GM23338 (cell line): ENCODE measurements around the gene MS4A12. TPM values are rescaled to one million over a fixed set of nuclear protein-coding genes. Genes with fewer than 3 reads are reported as not detected.

Experiments
- ATAC-seq: fragments of 200-7000 bp; cut with Tn5 transposase; 3 replicates; pipeline ENCODE4 v1.9.1; 2020
- DNase-seq: peaks from one replicate; pipeline ENCODE4 v3.0.0-alpha.2; 2015; ENCODE audit warnings: low spot score
- H2AFZ ChIP-seq: fragments of 200-600 bp; sonication (generic); 2 replicates; pipeline ENCODE4 v1.8.0; 2016; ENCODE audit warnings: antibody characterized with exemption, mild to moderate bottlenecking, moderate library complexity
- H3F3A ChIP-seq: fragments of 200-600 bp; sonication (generic); replicated peaks from 2 replicates; pipeline ENCODE4 v1.8.0; 2017; ENCODE audit warnings: antibody characterized with exemption, mixed run types, low read depth
- H3K27ac ChIP-seq: fragments of 200-600 bp; sonication (generic); 2 replicates; pipeline ENCODE4 v1.6.1; 2016; ENCODE audit warnings: low read depth
- H3K27me3 ChIP-seq: fragments of 200-600 bp; sonication (generic); 2 replicates; pipeline ENCODE4 v1.8.0; 2016; ENCODE audit warnings: mild to moderate bottlenecking, mixed run types, moderate library complexity; ENCODE audit not compliant: insufficient read depth
- H3K36me3 ChIP-seq: fragments of 200-600 bp; sonication (generic); 2 replicates; pipeline ENCODE4 v1.8.0; 2016; ENCODE audit warnings: mild to moderate bottlenecking; ENCODE audit not compliant: insufficient read depth
- H3K4me1 ChIP-seq: fragments of 200-600 bp; sonication (generic); 2 replicates; pipeline ENCODE4 v1.8.0; 2016; ENCODE audit warnings: mild to moderate bottlenecking, moderate library complexity; ENCODE audit not compliant: insufficient read depth
- H3K4me2 ChIP-seq: fragments of 200-600 bp; sonication (generic); 2 replicates; pipeline ENCODE4 v1.7.1; 2017; ENCODE audit warnings: mixed run types
- H3K4me3 ChIP-seq: fragments of 200-600 bp; sonication (generic); 2 replicates; pipeline ENCODE4 v1.6.1; 2016; ENCODE audit warnings: mixed run types
- H3K79me2 ChIP-seq: fragments of 200-600 bp; sonication (generic); replicated peaks from 2 replicates; pipeline ENCODE4 v1.8.0; 2017; ENCODE audit warnings: mild to moderate bottlenecking; ENCODE audit not compliant: insufficient read depth
- H3K9me2 ChIP-seq: fragments of 200-600 bp; sonication (generic); 2 replicates; pipeline ENCODE4 v1.8.0; 2017; ENCODE audit not compliant: insufficient read depth
- H4K20me1 ChIP-seq: fragments of 200-600 bp; sonication (generic); replicated peaks from 2 replicates; pipeline ENCODE4 v1.8.0; 2017; ENCODE audit warnings: mild to moderate bottlenecking; ENCODE audit not compliant: insufficient read depth
- H3K27ac Mint-ChIP-seq: 2 replicates; pipeline ENCODE4 v1.8.0; 2020; ENCODE audit warnings: inconsistent platforms, mild to moderate bottlenecking, moderate library complexity, mixed read lengths
- H3K27me3 Mint-ChIP-seq: 3 replicates; pipeline ENCODE4 v1.8.0; 2022; ENCODE audit warnings: low read depth, mild to moderate bottlenecking, moderate library complexity, mixed read lengths, inconsistent platforms; ENCODE audit not compliant: insufficient read depth, poor library complexity
- H3K36me3 Mint-ChIP-seq: 3 replicates; pipeline ENCODE4 v1.8.0; 2021; ENCODE audit warnings: low read depth, mild to moderate bottlenecking, inconsistent platforms, moderate library complexity, mixed read lengths
- H3K4me1 Mint-ChIP-seq: 3 replicates; pipeline ENCODE4 v1.8.0; 2020; ENCODE audit warnings: mild to moderate bottlenecking, inconsistent platforms, mixed read lengths
- H3K4me3 Mint-ChIP-seq: 3 replicates; pipeline ENCODE4 v1.8.0; 2021; ENCODE audit warnings: moderate library complexity, mild to moderate bottlenecking, inconsistent platforms, mixed read lengths
- H3K9me3 Mint-ChIP-seq: 3 replicates; pipeline ENCODE4 v1.8.0; 2020; ENCODE audit warnings: moderate library complexity, mild to moderate bottlenecking, inconsistent platforms, mixed read lengths
- CREB1 ChIP-seq: fragments of 250-450 bp; sonication (Bioruptor Pico); IDR thresholded peaks from 2 replicates; pipeline ENCODE4 v1.5.0; 2020; ENCODE audit warnings: low read depth, mild to moderate bottlenecking, moderate library complexity
- CTCF ChIP-seq, 2 experiments: fragments of 200-600 bp in 1 of 2; sonication (generic) in 1 of 2; conservative IDR thresholded peaks; 2 replicates each; pipeline versions ENCODE4 v1.5.1 to v1.6.1; 2016 to 2017; ENCODE audit warnings: antibody characterized with exemption in 2 of 2, low read depth in 2 of 2, mild to moderate bottlenecking in 2 of 2, moderate library complexity in 1 of 2
- ETS1 ChIP-seq: IDR thresholded peaks from 2 replicates; pipeline ENCODE4 v1.6.1; 2016; ENCODE audit warnings: antibody characterized with exemption
- EZH2 ChIP-seq: fragments of 200-600 bp; sonication (generic); IDR thresholded peaks from one replicate; pipeline ENCODE4 v1.8.0; 2017; ENCODE audit warnings: antibody characterized with exemption, mild to moderate bottlenecking, low read depth; ENCODE audit not compliant: unreplicated experiment
- EZH2phosphoT487 ChIP-seq: fragments of 200-600 bp; sonication (generic); IDR thresholded peaks from one replicate; pipeline ENCODE4 v1.8.1; 2018; ENCODE audit warnings: antibody characterized with exemption; ENCODE audit not compliant: unreplicated experiment
- NANOG ChIP-seq: IDR thresholded peaks from 2 replicates; pipeline ENCODE4 v1.6.1; 2016; ENCODE audit warnings: antibody characterized with exemption, borderline replicate concordance
- POLR2AphosphoS5 ChIP-seq: IDR thresholded peaks from 2 replicates; pipeline ENCODE4 v1.6.1; 2016; ENCODE audit warnings: antibody characterized with exemption, low read depth
- STAT1 ChIP-seq: IDR thresholded peaks from one replicate; pipeline ENCODE4 v1.6.1; 2016; ENCODE audit warnings: antibody characterized with exemption; ENCODE audit not compliant: unreplicated experiment
- ZNF114 ChIP-seq: fragments of 250-450 bp; sonication (Bioruptor Pico); IDR thresholded peaks from 2 replicates; pipeline ENCODE4 v1.5.0; 2020; ENCODE audit warnings: mild to moderate bottlenecking, moderate library complexity
- ZNF331 ChIP-seq: fragments of 250-450 bp; sonication (Bioruptor Pico); IDR thresholded peaks from 2 replicates; pipeline ENCODE4 v1.5.0; 2020; ENCODE audit warnings: low read depth, mild to moderate bottlenecking, moderate library complexity
- ZNF462 ChIP-seq: fragments of 250-450 bp; sonication (Bioruptor Pico); IDR thresholded peaks from 2 replicates; pipeline ENCODE4 v1.5.0; 2020; ENCODE audit warnings: mild to moderate bottlenecking, moderate library complexity
- polyA plus RNA-seq: library from polyadenylated mRNA; unstranded; fragments of >200 nt; fragmentation: Nextera tagmentation; extraction: Ambion mirVana; gene quantifications from 2 replicates; pipeline ENCODE4 v1.2.1, GENCODE V29; 2016
- total RNA-seq: library from RNA; depleted of rRNA; stranded (reverse); fragments of >200 nt; shearing (Covaris generic); gene quantifications from 2 replicates; pipeline ENCODE4 v1.2.3, GENCODE V29; 2014

Gene MS4A12
- total and polyA plus RNA-seq, 2 experiments from 2014 or later: 0.21 to 0.34 TPM

- no peak for TF ChIP-seq CTCF (conservative IDR thresholded peaks at IDR 0.05; ENCODE audit: low read depth in 2 of 2)
Measured at GRCh38 chr11:60512651-60513225, 20.2 kb downstream of the MS4A12 start (continued).

GRCh38 chr11:60513496-60514460 lies 21.2 kb downstream of the MS4A12 start:
- H3K36me3 Mint-ChIP-seq: peaks cover 17% of the 10 kb centered on the region
- H3K27ac ChIP-seq: no peak overlapping the region
- no peak for ATAC-seq
- TF ChIP-seq CTCF (conservative IDR thresholded peaks at IDR 0.05; ENCODE audit: low read depth in 2 of 2) (no peak), STAT1 (no peak), ZNF462 (CRISPR knock-in tag) (no peak), ETS1 (no peak), NANOG (no peak), POLR2AphosphoS5 (no peak), ZNF114 (no peak), EZH2phosphoT487 (no peak), ZNF331 (no peak), CREB1 (no peak), EZH2 (no peak)

More at GRCh38 chr11:60513496-60514460, 21.2 kb downstream of the MS4A12 start:
- DNase-seq: no peak
- no peak overlapping the region for H3K4me3 ChIP-seq
- peaks cover 4% of the 10 kb centered on the region; the same call in 1 of the 2 replicates for H3K36me3 ChIP-seq
- H3K27ac Mint-ChIP-seq: no peak overlapping the region
- peak overlapping the region; percentile 89; the same call in 1 of the 2 replicates for H2AFZ ChIP-seq
- no peaks in the 10 kb centered on the region for H4K20me1 ChIP-seq
- no peaks in the 10 kb centered on the region for H3K27me3 Mint-ChIP-seq
- H3K79me2 ChIP-seq: no peaks in the 10 kb centered on the region
- no peak overlapping the region for H3K4me3 Mint-ChIP-seq
- H3F3A ChIP-seq: no peaks in the 10 kb centered on the region
- peaks cover 22% of the 10 kb centered on the region for H3K9me3 Mint-ChIP-seq
- peaks cover 8% of the 10 kb centered on the region; the same call in 1 of the 2 replicates for H3K9me2 ChIP-seq
- no peaks in the 10 kb centered on the region for H3K27me3 ChIP-seq
- peaks cover 5% of the 10 kb centered on the region; the same call in 1 of the 3 replicates for H3K4me1 Mint-ChIP-seq
- H3K4me1 ChIP-seq: no peaks in the 10 kb centered on the region
- H3K4me2 ChIP-seq: no peak overlapping the region
